NCI-H345 treated with DMSO at 0.1 percent for 48 hours (cell line): ENCODE results near the gene DMRTA1.
A peak's percentile ranks its signal among the peaks of the same experiment; 100 is the strongest.
"Not testable (repeated sequence)": the region's sequence is repeated elsewhere in the genome, so short reads cannot be mapped to it uniquely, and the experiment has no call there.

Source experiments
- DNase-seq: peaks from one replicate; lab custom pipeline; 2025; ENCODE audit not compliant: unreplicated experiment; lab: John Stamatoyannopoulos, UW

The DMRTA1 gene

GRCh38 chr9:22457448-22457847 lies 10.8 kb downstream of the DMRTA1 start:
- peak; percentile 29 for DNase-seq

- DNase-seq: no peak
Observed at GRCh38 chr9:22463205-22463604, 16.6 kb downstream of the DMRTA1 start.

GRCh38 chr9:22469928-22470544 lies 23.4 kb downstream of the DMRTA1 start:
- peak; percentile 46 for DNase-seq

GRCh38 chr9:22481566-22481965 lies 34.9 kb downstream of the DMRTA1 start:
- DNase-seq: no peak

- no peak for DNase-seq
Observed at GRCh38 chr9:22483528-22484070, 37.0 kb downstream of the DMRTA1 start.

GRCh38 chr9:22496197-22496596 lies 49.6 kb downstream of the DMRTA1 start:
- not testable (repeated sequence) for DNase-seq
